MCF 10A (cell line): Measurements from ENCODE around the gene GGT6. TPM values are rescaled to one million over a fixed set of nuclear protein-coding genes. Genes with fewer than 3 reads are reported as not detected.

Source experiments
- BruUV-seq: library from RNA; stranded (reverse); fragments of 400-500 nt; replicated peaks from 2 replicates; lab custom pipeline; 2021; lab: Mats Ljungman, UMichigan
- CTCF ChIA-PET: fragments of 300-600 bp; sonication (Branson Sonifier 250); formaldehyde crosslinking; extraction: SDS; loops from one replicate; lab custom pipeline; 2021; ENCODE audit warnings: antibody characterized with exemption, inconsistent platforms; lab: Yijun Ruan, JAX
- POLR2A ChIA-PET: fragments of 300-600, 350-650 bp; sonication (Branson Sonifier 250); formaldehyde crosslinking; extraction: SDS; loops from one replicate; lab custom pipeline; 2020; ENCODE audit warnings: antibody characterized with exemption, inconsistent platforms; lab: Yijun Ruan, JAX
- DNase-seq: peaks from one replicate; pipeline ENCODE4 v3.0.0-alpha.2; 2018; ENCODE audit not compliant: unreplicated experiment
- H3K27ac Mint-ChIP-seq: one replicate; pipeline ENCODE4 v1.8.0; 2022; ENCODE audit warnings: mild to moderate bottlenecking, low read depth, mixed read lengths; ENCODE audit not compliant: unreplicated experiment
- H3K27me3 Mint-ChIP-seq: one replicate; pipeline ENCODE4 v1.8.0; 2022; ENCODE audit warnings: mixed read lengths; ENCODE audit not compliant: insufficient read depth, unreplicated experiment
- H3K36me3 Mint-ChIP-seq: one replicate; pipeline ENCODE4 v1.8.0; 2022; ENCODE audit warnings: mild to moderate bottlenecking, moderate library complexity, mixed read lengths; ENCODE audit not compliant: insufficient read depth, unreplicated experiment
- H3K4me1 Mint-ChIP-seq: one replicate; pipeline ENCODE4 v1.8.0; 2022; ENCODE audit warnings: mixed read lengths; ENCODE audit not compliant: insufficient read depth, unreplicated experiment
- H3K4me3 Mint-ChIP-seq: one replicate; pipeline ENCODE4 v1.8.0; 2022; ENCODE audit warnings: mild to moderate bottlenecking, moderate library complexity, mixed read lengths; ENCODE audit not compliant: unreplicated experiment
- H3K9me3 Mint-ChIP-seq: one replicate; pipeline ENCODE4 v1.8.0; 2022; ENCODE audit warnings: mixed read lengths; ENCODE audit not compliant: unreplicated experiment
- CTCF ChIP-seq: fragments of 200-600 bp; IDR thresholded peaks from one replicate; pipeline ENCODE4 v1.8.0; 2022; ENCODE audit warnings: antibody characterized with exemption, mild to moderate bottlenecking; ENCODE audit not compliant: unreplicated experiment
- intact Hi-C: fragments of 100-400 bp; cut with micrococcal nuclease; formaldehyde crosslinking; loops from 2 replicates; pipeline ENCODE4 v1.14.1; 2022
- total RNA-seq: library from RNA; stranded (reverse); gene quantifications from 2 replicates; pipeline ENCODE4 v1.2.3, GENCODE V29; 2022

The GGT6 gene
- total RNA-seq, 1 experiment from 2014 or later = not detected

- intact Hi-C loops = no loop called here
- ChIA-PET CTCF (no interaction called here), POLR2A (no interaction called here)
- Mint-ChIP-seq H3K27ac (no peak overlapping the region), H3K27me3 (peaks cover 20% of the 10 kb centered on the region), H3K36me3 (no peaks in the 10 kb centered on the region), H3K4me1 (no peaks in the 10 kb centered on the region), H3K9me3 (no peaks in the 10 kb centered on the region), H3K4me3 (no peak overlapping the region)
- TF ChIP-seq CTCF = no peak
- DNase-seq = no peak
- no TSS peak for BruUV-seq
These were observed 34.7 kb upstream of the GGT6 start for GRCh38 chr17:4594931-4595684.

GRCh38 chr17:4594406-4594805 is 34.0 kb upstream of the GGT6 start:
- H3K4me3 Mint-ChIP-seq = no peak overlapping the region

GRCh38 chr17:4593021-4593421 is 32.6 kb upstream of the GGT6 start:
- no TSS peak for BruUV-seq
- Mint-ChIP-seq H3K4me1 (no peaks in the 10 kb centered on the region), H3K36me3 (no peaks in the 10 kb centered on the region), H3K9me3 (no peaks in the 10 kb centered on the region), H3K27ac (no peak overlapping the region), H3K4me3 (no peak overlapping the region), H3K27me3 (peaks cover 23% of the 10 kb centered on the region)
- ChIA-PET POLR2A (no interaction called here), CTCF (interaction anchor here (1.6 kb wide), 1 partner anchor 32 kb away, joined by 6 read pairs; no protein-coding TSS in a partner anchor)
- no peak for TF ChIP-seq CTCF
- DNase-seq = no peak
- intact Hi-C loops = no loop called here

More at GRCh38 chr17:4594406-4594805, 34.0 kb upstream of the GGT6 start:
- Mint-ChIP-seq H3K36me3 (no peaks in the 10 kb centered on the region), H3K4me1 (no peaks in the 10 kb centered on the region), H3K27me3 (peaks cover 20% of the 10 kb centered on the region), H3K9me3 (no peaks in the 10 kb centered on the region), H3K27ac (no peak overlapping the region)
- no peak for TF ChIP-seq CTCF
- intact Hi-C loops = no loop called here
- BruUV-seq = no TSS peak
- POLR2A ChIA-PET = no interaction called here
- no peak for DNase-seq
- CTCF ChIA-PET = no interaction called here

GRCh38 chr17:4592240-4593005 is 32.0 kb upstream of the GGT6 start:
- Mint-ChIP-seq H3K36me3 (no peaks in the 10 kb centered on the region), H3K4me3 (no peak overlapping the region), H3K27me3 (peaks cover 23% of the 10 kb centered on the region), H3K4me1 (no peaks in the 10 kb centered on the region), H3K9me3 (no peaks in the 10 kb centered on the region), H3K27ac (no peak overlapping the region)
- intact Hi-C loops = no loop called here
- TF ChIP-seq CTCF = no peak
- ChIA-PET POLR2A (no interaction called here), CTCF (interaction anchor here (1.6 kb wide), 1 partner anchor 33 kb away, joined by 6 read pairs; no protein-coding TSS in a partner anchor)
- no peak for DNase-seq
- no TSS peak for BruUV-seq
